PC-3 (cell line): ENCODE data around the gene SARDH.

Source experiments
- CTCF ChIP-seq: fragments of 300-600 bp; sonication (generic); conservative IDR thresholded peaks from 2 replicates; pipeline ENCODE4 v1.5.1; 2017; ENCODE audit warnings: antibody characterized with exemption, low read depth, mild to moderate bottlenecking, low read length
- EZH2 ChIP-seq: fragments of 300-600 bp; sonication (generic); IDR thresholded peaks from one replicate; pipeline ENCODE4 v1.6.1; 2017; ENCODE audit warnings: antibody characterized with exemption, mild to moderate bottlenecking, low read length; ENCODE audit not compliant: unreplicated experiment
- EZH2phosphoT487 ChIP-seq: fragments of 300-600 bp; sonication (generic); IDR thresholded peaks from 2 replicates; pipeline ENCODE4 v1.6.1; 2018; ENCODE audit warnings: mild to moderate bottlenecking, antibody characterized with exemption, low read length, borderline replicate concordance

DNA sequence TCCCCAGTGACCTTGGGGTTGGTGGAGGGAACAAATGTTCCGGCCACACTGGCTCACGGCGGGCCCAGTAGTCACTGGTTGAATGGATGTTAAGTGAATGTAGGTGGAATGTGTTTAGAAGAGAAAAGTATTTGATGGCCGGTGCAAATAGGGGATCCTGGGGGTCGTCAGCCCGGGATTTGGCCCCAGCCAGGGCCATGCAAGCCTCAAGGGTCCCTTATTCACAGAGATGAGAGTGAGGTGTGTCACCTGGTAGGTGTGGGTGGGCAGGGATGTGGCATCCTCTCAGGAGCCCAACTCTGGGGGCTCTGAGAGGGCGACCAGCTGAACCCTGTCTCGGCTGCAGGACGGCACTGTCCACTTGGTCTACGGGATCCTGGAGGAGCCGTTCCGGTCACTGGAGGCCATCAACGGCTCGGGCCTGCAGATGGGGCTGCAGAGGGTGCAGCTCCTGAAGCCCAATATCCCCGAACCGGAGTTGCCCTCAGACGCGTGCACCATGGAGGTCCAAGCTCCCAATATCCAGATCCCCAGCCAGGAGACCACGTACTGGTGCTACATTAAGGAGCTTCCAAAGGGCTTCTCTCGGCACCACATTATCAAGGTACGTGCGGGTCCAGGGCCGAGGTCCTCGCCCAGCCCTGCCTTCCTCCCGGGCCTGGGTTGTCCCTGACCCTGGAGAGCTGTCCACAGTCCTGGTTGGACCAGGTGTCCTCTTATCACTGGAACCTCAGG, 96.1 kb downstream of the SARDH start:
- TF ChIP-seq CTCF (no peak), EZH2 (no peak), EZH2phosphoT487 (no peak)
